NB4 (cell line): ENCODE measurements around the gene PRUNE2.

Experiments used
- DNase-seq: peaks from one replicate; pipeline ENCODE4 v3.0.0; 2010; ENCODE audit warnings: low read depth
- H3K4me3 ChIP-seq: one replicate; pipeline ENCODE4 v1.5.1; 2011; ENCODE audit warnings: mild to moderate bottlenecking, low read depth, low read length, moderate library complexity
- CTCF ChIP-seq: IDR thresholded peaks from one replicate; pipeline ENCODE4 v1.5.1; 2012; ENCODE audit warnings: low read depth, low read length
- MAX ChIP-seq: IDR thresholded peaks from 2 replicates; pipeline ENCODE4 v1.6.1; 2011; ENCODE audit warnings: low read depth, low read length
- MYC ChIP-seq: IDR thresholded peaks from 2 replicates; pipeline ENCODE4 v1.6.1; 2011; ENCODE audit warnings: low read depth, low read length
- POLR2A ChIP-seq: IDR thresholded peaks from 2 replicates; pipeline ENCODE4 v1.6.1; 2011; ENCODE audit warnings: mild to moderate bottlenecking; ENCODE audit not compliant: insufficient read length; ENCODE audit errors: extremely low read depth

The PRUNE2 gene

GRCh38 chr9:76873821-76874220 is 32.1 kb downstream of the PRUNE2 start:
- DNase-seq, result no peak
- H3K4me3 ChIP-seq, result no peak overlapping the region
- TF ChIP-seq MAX, result no peak
- no peak for TF ChIP-seq POLR2A
- no peak for TF ChIP-seq CTCF
- no peak for TF ChIP-seq MYC

GRCh38 chr9:76873056-76873792 is 32.7 kb downstream of the PRUNE2 start:
- no peak for DNase-seq
- no peak overlapping the region for H3K4me3 ChIP-seq
- TF ChIP-seq CTCF (no peak), MYC (no peak), MAX (no peak), POLR2A (no peak)

GRCh38 chr9:76868897-76869296 is 37.0 kb downstream of the PRUNE2 start:
- TF ChIP-seq MAX (no peak), POLR2A (no peak), CTCF (no peak), MYC (no peak)
- no peak for DNase-seq
- H3K4me3 ChIP-seq, result no peak overlapping the region

- DNase-seq, result no peak
- H3K4me3 ChIP-seq, result no peak overlapping the region
- no peak for TF ChIP-seq MYC
- no peak for TF ChIP-seq MAX
- no peak for TF ChIP-seq CTCF
- TF ChIP-seq POLR2A, result no peak
Measured at GRCh38 chr9:76866689-76867088, 39.2 kb downstream of the PRUNE2 start.

GRCh38 chr9:76863832-76864231 is 42.1 kb downstream of the PRUNE2 start:
- TF ChIP-seq MYC (no peak), MAX (no peak), CTCF (no peak), POLR2A (no peak)
- no peak for DNase-seq
- H3K4me3 ChIP-seq, result no peak overlapping the region
